ENCODE results near the gene C16orf92. TPM values are rescaled to one million over a fixed set of nuclear protein-coding genes. Genes with fewer than 3 reads are reported as not detected.

Gene C16orf92
- total and polyA plus RNA-seq, 2 of the 8 experiments (the other 6 are each of a cell fraction or from before 2014, with no cell fraction given), result not detected

- Histone ChIP-seq H3K4me2 (ENCODE audit: insufficient read depth in 1 of 2, low read depth in 2 of 2, low read length in 2 of 2) (no peak overlapping the region), H3K9ac (replicated peaks in 1 of 4; ENCODE audit: extremely low read depth in 1 of 4, low read depth in 3 of 4, low read length in 3 of 4) (no peak overlapping the region), H3K23ac (ENCODE audit: insufficient read length) (no peak overlapping the region), H3K56ac (replicated peaks; ENCODE audit: insufficient read length, low read depth, low read length) (no peak overlapping the region), H3K4me1 (replicated peaks in 1 of 4; ENCODE audit: control insufficient read depth in 3 of 4, insufficient read depth in 4 of 4, low read length in 3 of 4) (peaks cover 0 to 14% (median 5%) of the 10 kb centered on the region in 4 experiments; a peak in 4 of 7 replicates), H2BK12ac (ENCODE audit: low read depth, low read length) (no peak overlapping the region), H2AFZ (ENCODE audit: low read length) (no peak overlapping the region), H3K36me3 (ENCODE audit: control insufficient read depth in 2 of 4, insufficient read depth in 4 of 4, low read length in 3 of 4) (peaks cover 0 to 7% (median under 1%) of the 10 kb centered on the region in 4 experiments; a peak in 2 of 8 replicates), H2BK15ac (ENCODE audit: low read length) (no peak overlapping the region), H4K8ac (ENCODE audit: extremely low read depth, insufficient read depth, low read length) (no peak overlapping the region), H4K91ac (replicated peaks; ENCODE audit: insufficient read length, low read length) (no peak overlapping the region), H3K27me3 (replicated peaks in 1 of 4; ENCODE audit: control insufficient read depth in 3 of 4, extremely low read depth in 1 of 4, insufficient read depth in 3 of 4, low read length in 3 of 4) (no peaks in the 10 kb centered on the region), H3K23me2 (ENCODE audit: low read depth, low read length) (peaks cover 2% of the 10 kb centered on the region; the same call in 1 of the 2 replicates), H2BK20ac (ENCODE audit: low read length) (no peak overlapping the region), H3K18ac (ENCODE audit: extremely low read depth, low read length) (no peak overlapping the region), H3K4ac (replicated peaks; ENCODE audit: insufficient read length, low read depth, low read length) (no peak overlapping the region), H2BK5ac (ENCODE audit: low read depth, low read length) (no peak overlapping the region), H4K20me1 (replicated peaks in 1 of 2; ENCODE audit: control insufficient read depth in 1 of 2, insufficient read depth in 2 of 2, low read length in 2 of 2) (peaks cover 11 to 16% of the 10 kb centered on the region in 2 experiments), H3K4me3 (ENCODE audit: extremely low read depth in 1 of 4, insufficient read depth in 2 of 4, low read depth in 3 of 4, low read length in 4 of 4) (no peak overlapping the region), H2BK120ac (replicated peaks; ENCODE audit: low read depth, low read length) (no peak overlapping the region), H3K79me2 (ENCODE audit: control insufficient read depth in 1 of 2, insufficient read depth in 2 of 2, low read length in 2 of 2) (no peaks in the 10 kb centered on the region), H3K14ac (ENCODE audit: insufficient read length) (no peak overlapping the region), H3K9me3 (ENCODE audit: insufficient read depth in 2 of 2, low read depth in 1 of 2, low read length in 1 of 2) (no peaks in the 10 kb centered on the region), H3K79me1 (ENCODE audit: low read depth, low read length) (peaks cover 3% of the 10 kb centered on the region; the same call in 1 of the 2 replicates), H2AK5ac (ENCODE audit: low read depth, low read length) (no peak overlapping the region), H4K5ac (ENCODE audit: insufficient read length, low read depth, low read length) (no peak overlapping the region), H3K27ac (ENCODE audit: low read depth, low read length) (no peak overlapping the region)
- TF ChIP-seq GABPA (IDR thresholded peaks at IDR 0.05; ENCODE audit: borderline replicate concordance, insufficient read depth, low read length) (no peak), CTCF (IDR thresholded peaks at IDR 0.05; ENCODE audit: control extremely low read depth in 1 of 3, insufficient read depth in 1 of 3, low read depth in 1 of 3, low read length in 3 of 3) (no peak), RAD21 (IDR thresholded peaks at IDR 0.05 in 1 of 2, conservative IDR thresholded peaks at IDR 0.05 in 1 of 2; ENCODE audit: low read depth in 2 of 2, low read length in 2 of 2) (no peak), HDAC2 (IDR thresholded peaks at IDR 0.05; ENCODE audit: borderline replicate concordance in 1 of 2, low read depth in 2 of 2, low read length in 2 of 2) (no peak)
- DNase-seq (ENCODE audit: low read depth in 1 of 2, low spot score in 2 of 2) (no peak), FAIRE-seq (no peak)
- CTCF ChIA-PET (ENCODE audit: partially characterized antibody), result interaction anchor here (2.1 kb wide), 1 partner anchor 20 kb away, joined by 6 read pairs; no protein-coding TSS in a partner anchor
- WGBS, 2 experiments (ENCODE audit: extremely low coverage in 1 of 2, insufficient coverage in 1 of 2, insufficient read length in 1 of 2, insufficient replicate concordance in 2 of 2, low coverage in 1 of 2, low lambda C conversion rate in 2 of 2, missing lambda C conversion rate in 1 of 2), result 94% methylated on average over 16 of the region's 16 CpGs; no CpG with 5 or more reads in 1 of the 2 experiments
- POLR2A ChIA-PET (ENCODE audit: partially characterized antibody), result no interaction called here
Observed at GRCh38 chr16:30024451-30024850, 1.5 kb downstream of the C16orf92 start.

All from H1 (cell line).